Stimulated activated naive B cell treated with anti-CD40 and anti-IgM and Interleukin-4, amounts not matched to agents 10 μg/mL and 1 μg/mL and 100 μg/mL, for 72 hours (primary cell): ENCODE results near the gene VAMP5.
A peak's percentile ranks its signal among the peaks of the same experiment; 100 is the strongest.
"Not testable (repeated sequence)": the region's sequence is repeated elsewhere in the genome, so short reads cannot be mapped to it uniquely, and the experiment has no call there.

ENCODE experiments used
- ATAC-seq, 2 donors: fragments of 150-1000 bp; cut with Tn5 transposase; replicated peaks; 2 replicates each; pipeline ENCODE4 v1.10.0; 2021; ENCODE audit warnings: moderate library complexity in 1 of 2
- DNase-seq: peaks from one replicate; pipeline ENCODE4 v3.0.0; 2021
- H3K27ac Mint-ChIP-seq: one replicate; pipeline ENCODE4 v1.8.0; 2022; ENCODE audit warnings: mild to moderate bottlenecking, mixed read lengths
- H3K27me3 Mint-ChIP-seq, 2 donors: one replicate each; pipeline ENCODE4 v1.8.0; 2022; ENCODE audit warnings: mixed read lengths in 2 of 2
- H3K36me3 Mint-ChIP-seq, 2 donors: one replicate each; pipeline ENCODE4 v1.8.0; 2022; ENCODE audit warnings: mixed read lengths in 2 of 2, mild to moderate bottlenecking in 1 of 2
- H3K4me1 Mint-ChIP-seq, 2 donors: one replicate each; pipeline ENCODE4 v1.8.0; 2022; ENCODE audit warnings: mixed read lengths in 2 of 2, mild to moderate bottlenecking in 1 of 2
- H3K4me3 Mint-ChIP-seq, 2 donors: one replicate each; pipeline ENCODE4 v1.8.0; 2022; ENCODE audit warnings: mild to moderate bottlenecking in 2 of 2, mixed read lengths in 2 of 2, moderate library complexity in 1 of 2
- H3K9me3 Mint-ChIP-seq, 2 donors: one replicate each; pipeline ENCODE4 v1.8.0; 2022; ENCODE audit warnings: mixed read lengths in 2 of 2, mild to moderate bottlenecking in 1 of 2

The VAMP5 gene

DNA sequence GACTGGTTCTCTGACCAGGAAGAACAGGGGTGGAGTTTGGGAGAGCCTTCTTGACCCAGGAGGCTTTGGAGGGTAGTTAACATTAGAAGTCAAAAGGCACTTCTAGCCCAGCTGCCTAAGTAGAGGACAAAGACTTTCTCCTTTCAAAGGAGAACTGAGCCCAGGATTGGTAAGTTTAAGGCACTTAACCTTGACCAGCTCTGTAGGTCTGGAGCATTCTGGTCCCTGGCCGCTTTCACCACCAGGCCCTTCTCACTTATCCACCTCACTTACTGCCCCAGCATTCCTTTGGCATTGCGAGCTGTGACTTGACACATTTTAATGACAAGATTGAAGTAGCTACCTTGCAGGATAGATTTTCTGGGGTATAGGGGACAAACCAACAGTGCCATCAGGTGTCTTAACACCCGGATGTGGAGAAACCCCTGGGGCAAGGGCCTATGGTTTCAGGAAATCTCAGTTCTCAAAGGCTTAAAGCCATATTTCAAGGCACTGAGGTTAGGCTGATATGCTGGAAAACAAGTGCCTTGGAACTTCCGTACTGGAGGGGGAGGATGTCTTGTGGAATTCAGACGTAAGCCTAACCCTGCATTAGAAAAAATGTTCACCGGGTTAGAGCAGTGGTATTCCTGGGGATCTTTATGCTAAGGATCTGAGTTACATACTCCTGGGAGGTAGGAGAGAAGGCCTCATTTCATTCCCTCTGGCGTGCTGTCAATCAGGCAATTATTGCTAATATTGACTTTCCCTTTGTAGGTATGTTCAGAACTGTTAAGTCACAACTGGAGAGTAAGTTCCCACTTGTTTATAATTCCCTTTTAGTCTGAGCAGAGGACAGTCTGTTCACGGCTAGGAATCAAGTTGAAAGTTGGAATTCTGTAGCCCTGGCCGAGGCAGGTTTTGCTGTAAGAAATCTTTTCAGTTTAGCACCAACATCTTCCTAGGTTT is 23.3 kb downstream of the VAMP5 start:
- Mint-ChIP-seq H3K4me1 (peaks cover 24 to 52% of the 10 kb centered on the region in 2 donors), H3K36me3 (peaks cover 19 to 30% of the 10 kb centered on the region in 2 donors), H3K27me3 (no peaks in the 10 kb centered on the region), H3K9me3 (no peaks in the 10 kb centered on the region), H3K27ac (peak overlapping the region; percentile 44), H3K4me3 (no peak overlapping the region)
- ATAC-seq, result no peak
- no peak for DNase-seq

DNA sequence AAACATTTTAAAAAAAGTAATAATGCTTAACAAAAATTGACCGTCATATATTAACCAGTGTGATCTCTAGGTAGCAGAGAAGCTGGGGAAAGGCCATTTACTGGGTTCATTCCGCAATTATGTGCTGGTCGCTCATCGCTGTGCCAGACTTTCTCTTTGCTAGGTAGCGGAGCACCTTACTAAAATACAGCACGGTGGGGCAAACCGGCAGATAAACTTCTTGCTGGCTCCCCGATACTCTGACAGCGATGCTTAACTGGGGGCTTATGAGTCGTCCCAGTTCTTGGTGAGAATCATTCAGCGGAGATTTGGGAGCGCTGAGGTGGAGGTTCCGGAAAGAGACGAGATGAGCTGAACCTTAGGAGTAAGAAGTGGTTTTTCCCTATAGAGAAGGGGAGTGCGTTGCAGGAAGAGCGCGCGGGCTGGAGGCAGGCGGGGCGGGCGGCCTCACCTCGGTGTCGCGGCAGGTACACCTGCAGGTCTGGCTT is 27.0 kb downstream of the VAMP5 start:
- Mint-ChIP-seq H3K4me3 (peak overlapping the region; percentile 86 to 100), H3K4me1 (peaks cover 10 to 49% of the 10 kb centered on the region in 2 donors), H3K27me3 (no peaks in the 10 kb centered on the region), H3K9me3 (no peaks in the 10 kb centered on the region), H3K36me3 (peaks cover 15 to 20% of the 10 kb centered on the region in 2 donors), H3K27ac (peak overlapping the region; percentile 98)
- DNase-seq (no peak), ATAC-seq (peak in 1 of 2 donors; percentile 14)

DNA sequence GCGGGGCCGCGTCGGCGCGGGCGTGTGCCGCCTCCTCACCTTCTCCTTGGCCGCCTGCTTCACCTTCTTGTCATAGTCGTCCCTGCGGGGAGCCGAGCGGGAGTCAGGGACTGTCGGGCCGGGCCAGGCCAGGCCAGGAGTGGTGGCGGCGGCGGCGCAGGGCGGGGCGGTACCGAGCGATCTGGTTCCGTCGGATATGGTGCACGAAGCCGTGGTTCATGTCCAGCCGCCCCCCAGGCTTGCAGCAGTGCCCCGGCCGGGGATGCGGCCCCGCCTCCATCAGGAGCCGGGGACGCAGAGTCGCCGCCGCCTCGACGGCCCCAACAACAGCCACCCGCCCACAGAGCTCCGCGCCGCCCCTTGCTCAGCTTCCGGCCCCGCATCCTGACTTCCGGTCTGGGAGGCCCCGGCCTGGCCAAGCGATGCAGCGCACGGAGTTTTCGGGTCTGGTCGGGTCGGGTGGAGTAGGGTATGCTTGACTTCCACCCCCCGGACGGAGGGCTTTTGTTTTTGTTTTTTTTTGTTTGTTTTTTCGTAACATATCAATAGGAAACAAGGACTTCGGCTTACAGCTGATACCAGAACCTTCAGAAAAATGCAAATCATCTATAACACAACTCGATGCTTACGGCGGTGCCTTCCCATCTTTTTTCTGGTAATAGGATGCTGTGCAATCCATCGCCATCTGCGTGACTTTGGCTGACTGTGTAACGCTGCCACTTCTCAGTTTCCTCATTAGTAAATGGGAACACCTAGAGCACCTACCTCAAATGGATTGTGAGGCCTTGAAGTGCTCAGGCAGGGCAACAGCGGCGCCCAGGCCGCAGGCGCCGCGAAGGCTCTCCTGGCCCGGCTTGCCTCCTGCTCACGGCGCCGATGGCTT is 27.7 kb downstream of the VAMP5 start, which contains the start of gene C2orf68:
TSS of gene C2orf68 (minus strand) at position 362 of the 883 bp plus-strand sequence. CDS start at position 280, 82 bp downstream.
- Mint-ChIP-seq H3K4me1 (peaks cover 10 to 44% of the 10 kb centered on the region in 2 donors), H3K27ac (peak within 1 kb of the TSS; percentile 98), H3K9me3 (no peaks in the 10 kb centered on the region), H3K36me3 (peaks cover 15 to 20% of the 10 kb centered on the region in 2 donors), H3K4me3 (peak within 1 kb of the TSS; percentile 86 to 100), H3K27me3 (no peaks in the 10 kb centered on the region)
- DNase-seq (peak; percentile 88), ATAC-seq (peak; percentile 78 to 82)

DNA sequence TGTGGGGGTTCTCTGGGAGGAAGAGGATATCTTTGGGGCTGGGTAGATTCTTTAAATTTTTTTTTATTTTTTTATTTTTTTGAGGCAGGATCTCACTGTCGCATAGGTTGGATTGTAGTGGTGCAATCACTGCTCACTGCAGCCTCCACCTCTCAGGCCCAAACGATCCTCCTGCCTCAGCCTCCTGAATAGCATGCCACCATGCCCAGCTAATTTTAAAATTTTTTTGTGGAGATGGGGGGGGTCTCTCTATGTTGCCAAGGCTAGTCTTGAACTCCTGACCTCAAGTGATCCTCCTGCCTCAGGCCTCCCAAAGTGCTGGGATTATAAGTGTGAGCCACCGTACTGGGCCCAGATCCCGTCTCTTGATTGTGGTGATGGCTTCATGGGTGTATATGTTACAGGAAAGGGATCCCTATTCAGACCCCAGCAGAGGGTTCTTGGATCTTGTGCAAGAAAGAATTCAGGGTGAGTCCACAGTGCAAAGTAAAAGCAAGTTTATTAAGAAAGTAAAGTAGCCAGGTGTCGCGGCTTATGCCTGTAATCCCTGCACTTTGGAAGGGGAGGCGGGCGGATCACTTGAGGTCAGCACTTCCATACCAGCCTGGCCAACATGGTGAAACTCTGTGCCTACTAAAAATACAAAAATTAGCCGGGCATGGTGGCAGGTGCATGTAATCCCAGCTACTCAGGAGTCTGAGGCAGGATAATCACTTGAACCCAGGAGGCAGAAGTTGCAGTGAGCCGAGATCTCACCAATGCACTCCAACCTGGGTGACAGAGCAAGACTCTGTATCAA is 29.7 kb downstream of the VAMP5 start:
- Mint-ChIP-seq H3K9me3 (no peaks in the 10 kb centered on the region), H3K4me1 (peaks cover 6 to 37% of the 10 kb centered on the region in 2 donors), H3K27ac (no peak overlapping the region), H3K4me3 (no peak overlapping the region), H3K36me3 (peaks cover 5 to 10% of the 10 kb centered on the region in 2 donors), H3K27me3 (no peaks in the 10 kb centered on the region)
- ATAC-seq, result no peak
- no peak for DNase-seq

DNA sequence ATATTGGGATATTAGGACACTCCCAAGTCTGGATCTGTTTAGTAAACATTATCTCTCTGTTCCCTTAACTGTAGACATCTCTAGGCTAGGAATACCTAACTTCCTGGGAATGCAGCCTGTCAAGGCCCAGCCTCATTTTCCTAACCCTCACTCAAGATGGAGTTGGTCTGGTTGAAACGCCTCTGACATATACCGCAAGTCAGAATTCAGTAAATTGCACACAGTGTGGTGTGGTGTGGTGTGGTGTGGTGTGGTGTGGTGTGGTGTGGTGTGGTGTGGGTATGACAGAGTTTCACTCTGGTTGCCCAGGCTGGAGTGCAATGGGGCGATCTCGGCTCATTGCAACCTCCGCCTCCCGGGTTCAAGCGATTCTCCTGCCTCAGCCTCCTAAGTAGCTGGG is 30.5 kb downstream of the VAMP5 start:
- not testable (repeated sequence) for H3K27me3 Mint-ChIP-seq, DNase-seq, H3K9me3 Mint-ChIP-seq, H3K4me3 Mint-ChIP-seq, ATAC-seq, H3K27ac Mint-ChIP-seq
- Mint-ChIP-seq H3K36me3 (peaks cover 0 to 10% of the 10 kb centered on the region in 2 donors), H3K4me1 (peaks cover 2 to 32% of the 10 kb centered on the region in 2 donors)

DNA sequence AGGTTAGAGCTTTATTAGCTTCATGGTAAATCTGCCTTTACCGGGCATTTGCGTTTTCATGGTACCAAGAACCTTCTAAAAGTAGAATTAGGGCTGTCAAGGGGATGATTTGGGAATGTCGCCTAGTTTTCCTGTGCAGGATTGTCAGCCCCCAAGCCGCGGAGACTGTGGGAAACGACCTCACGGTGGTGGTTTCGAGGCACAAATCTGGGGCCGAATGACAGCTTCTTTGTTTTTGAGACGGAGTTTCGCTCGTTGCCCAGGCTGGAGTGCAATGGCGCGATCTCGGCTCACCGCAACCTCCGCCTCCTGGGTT is 31.1 kb downstream of the VAMP5 start:
- Mint-ChIP-seq H3K4me1 (peaks cover 2 to 26% of the 10 kb centered on the region in 2 donors), H3K9me3 (no peaks in the 10 kb centered on the region), H3K4me3 (peak overlapping the region in 1 of 2 donors; percentile 95), H3K27ac (peak overlapping the region; percentile 98), H3K27me3 (no peaks in the 10 kb centered on the region), H3K36me3 (peaks cover 0 to 10% of the 10 kb centered on the region in 2 donors)
- DNase-seq (no peak), ATAC-seq (no peak)

DNA sequence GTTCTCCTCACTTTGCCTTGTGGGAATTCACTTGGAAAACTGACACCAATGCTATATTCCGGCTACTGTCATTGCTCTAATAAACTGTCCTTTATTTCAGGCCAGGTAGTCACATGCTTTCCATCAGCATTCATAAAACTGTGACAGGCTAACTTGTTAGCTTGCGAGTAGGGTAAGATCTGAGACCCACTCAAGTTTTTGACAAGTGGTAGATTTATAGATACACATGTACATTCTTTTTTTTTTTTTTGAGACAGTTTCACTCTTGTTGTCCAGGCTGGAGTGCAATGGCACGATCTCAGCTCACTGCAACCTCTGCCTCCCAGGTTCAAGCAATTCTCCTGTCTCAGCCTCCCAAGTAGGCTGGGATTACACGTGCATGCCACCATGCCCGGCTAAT is 33.5 kb downstream of the VAMP5 start:
- H3K27me3 Mint-ChIP-seq, DNase-seq, H3K27ac Mint-ChIP-seq, H3K4me3 Mint-ChIP-seq, ATAC-seq, H3K9me3 Mint-ChIP-seq: not testable (repeated sequence)
- Mint-ChIP-seq H3K4me1 (peaks cover 2 to 16% of the 10 kb centered on the region in 2 donors), H3K36me3 (peaks cover 4 to 14% of the 10 kb centered on the region in 2 donors)

DNA sequence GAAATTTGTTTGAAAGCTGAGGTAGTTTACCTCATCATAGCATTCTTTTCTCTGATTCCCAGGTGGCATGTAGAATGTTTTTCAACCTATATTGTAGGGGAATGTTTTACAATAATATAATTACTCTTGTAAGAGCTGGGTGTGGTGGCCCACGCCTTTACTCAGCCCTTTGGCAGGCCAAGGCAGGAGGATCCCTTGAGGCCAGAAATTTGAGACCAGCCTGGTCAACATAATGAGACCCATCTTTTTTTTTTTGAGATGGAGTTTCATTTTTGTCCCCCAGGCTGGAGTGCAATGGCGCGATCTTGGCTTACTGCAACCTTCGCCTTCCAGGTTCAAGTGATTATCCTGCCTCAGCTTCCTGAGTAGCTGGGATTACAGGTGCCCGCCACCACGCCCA is 35.4 kb downstream of the VAMP5 start:
- no peak for ATAC-seq
- Mint-ChIP-seq H3K4me1 (peaks cover 2 to 15% of the 10 kb centered on the region in 2 donors), H3K36me3 (peaks cover 14 to 27% of the 10 kb centered on the region in 2 donors), H3K27ac (no peak overlapping the region), H3K4me3 (no peak overlapping the region), H3K9me3 (no peaks in the 10 kb centered on the region), H3K27me3 (no peaks in the 10 kb centered on the region)
- DNase-seq, result no peak

DNA sequence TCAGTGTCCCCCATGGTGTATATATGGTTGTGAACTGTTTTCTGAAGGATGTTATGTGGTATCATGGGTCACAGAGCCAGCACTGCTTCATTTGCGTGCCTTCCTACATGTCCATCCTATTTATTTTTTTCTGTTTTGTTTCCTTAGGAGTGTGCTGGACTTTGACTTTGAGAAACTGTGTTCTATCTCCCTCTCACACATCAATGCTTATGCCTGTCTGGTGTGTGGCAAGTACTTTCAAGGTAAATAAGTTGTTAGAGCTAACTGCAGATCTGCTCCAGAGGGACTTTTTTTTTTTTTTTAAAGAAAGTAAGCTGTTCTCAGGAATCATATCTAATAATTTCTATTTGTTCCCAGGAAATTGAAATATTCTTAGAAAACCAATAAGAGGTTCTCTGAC is 37.1 kb downstream of the VAMP5 start:
- H3K4me3 Mint-ChIP-seq, result no peak overlapping the region
- peaks cover 2 to 8% of the 10 kb centered on the region in 2 donors for H3K4me1 Mint-ChIP-seq
- H3K27me3 Mint-ChIP-seq, result no peaks in the 10 kb centered on the region
- H3K9me3 Mint-ChIP-seq, result no peaks in the 10 kb centered on the region
- no peak overlapping the region for H3K27ac Mint-ChIP-seq
- H3K36me3 Mint-ChIP-seq, result peaks cover 15 to 37% of the 10 kb centered on the region in 2 donors
- no peak for DNase-seq
- no peak for ATAC-seq

DNA sequence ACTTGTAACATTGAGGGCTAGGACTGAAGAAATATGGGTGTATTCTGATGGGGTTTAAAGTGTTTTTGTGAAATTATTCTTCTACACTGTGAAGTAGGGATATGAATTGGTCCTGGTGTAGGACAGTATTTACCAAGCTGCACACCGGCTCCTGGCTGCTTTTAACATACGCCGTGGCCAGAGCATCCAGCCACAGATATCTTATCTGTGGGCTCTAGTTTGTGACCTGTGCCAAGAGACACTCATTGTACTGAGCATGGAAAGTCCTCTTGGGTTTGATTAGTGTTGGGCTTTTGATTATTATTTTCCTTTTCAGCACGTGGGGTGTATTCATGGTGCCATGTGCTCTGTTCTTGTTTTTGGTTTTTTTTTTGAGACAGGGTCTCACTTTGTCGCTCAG is 39.8 kb downstream of the VAMP5 start:
- Mint-ChIP-seq H3K4me1 (peaks cover 3 to 11% of the 10 kb centered on the region in 2 donors), H3K27ac (no peak overlapping the region), H3K36me3 (peaks cover 29 to 45% of the 10 kb centered on the region in 2 donors), H3K9me3 (no peaks in the 10 kb centered on the region), H3K4me3 (no peak overlapping the region), H3K27me3 (no peaks in the 10 kb centered on the region)
- DNase-seq, result no peak
- ATAC-seq, result no peak

DNA sequence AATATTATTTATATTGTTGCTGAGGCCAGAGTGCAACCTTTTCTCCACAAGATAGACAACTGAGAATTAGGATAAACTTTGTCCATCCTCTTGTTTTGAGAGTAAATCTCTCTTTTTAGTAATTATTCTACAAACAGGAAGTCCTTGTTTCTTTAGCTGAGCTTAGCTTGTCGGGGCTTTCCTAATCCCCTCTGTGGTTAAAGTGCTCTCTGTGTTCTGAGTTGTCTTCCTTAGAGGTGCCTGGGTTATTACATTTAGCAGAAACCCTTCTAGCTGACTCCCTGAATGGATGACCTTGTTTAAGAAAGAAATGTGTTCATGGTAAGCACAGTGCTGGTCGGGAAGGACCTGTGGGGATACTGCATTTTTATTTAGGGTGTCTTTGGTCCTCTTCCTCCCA is 44.4 kb downstream of the VAMP5 start:
- Mint-ChIP-seq H3K27me3 (no peaks in the 10 kb centered on the region), H3K27ac (peak overlapping the region; percentile 42), H3K4me3 (no peak overlapping the region), H3K36me3 (peaks cover 41 to 52% of the 10 kb centered on the region in 2 donors), H3K9me3 (no peaks in the 10 kb centered on the region), H3K4me1 (peaks cover 6 to 11% of the 10 kb centered on the region in 2 donors)
- DNase-seq (no peak), ATAC-seq (peak; percentile 83 to 98)

DNA sequence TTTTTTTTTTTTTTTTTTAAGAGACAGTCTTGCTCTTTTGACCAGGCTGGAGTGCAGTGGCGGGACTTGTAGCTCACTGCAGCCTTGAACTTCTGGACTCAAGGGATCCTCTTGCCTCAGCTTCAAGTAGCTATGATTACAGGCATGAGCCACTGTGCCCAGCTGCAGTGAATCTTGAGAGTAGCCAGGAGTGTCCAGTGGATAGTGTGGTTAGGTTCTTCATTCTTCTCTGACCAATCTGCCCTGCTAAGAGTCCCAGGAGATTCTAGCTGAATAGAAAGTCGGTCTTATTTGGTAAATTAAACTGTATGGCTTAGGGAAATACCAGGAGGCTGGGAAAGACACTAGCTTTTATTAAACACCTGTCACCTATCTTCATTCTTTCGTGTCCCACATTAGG is 47.1 kb downstream of the VAMP5 start:
- Mint-ChIP-seq H3K4me1 (peaks cover 10 to 21% of the 10 kb centered on the region in 2 donors), H3K27ac (no peak overlapping the region), H3K9me3 (no peaks in the 10 kb centered on the region), H3K36me3 (peaks cover 46 to 52% of the 10 kb centered on the region in 2 donors), H3K27me3 (no peaks in the 10 kb centered on the region), H3K4me3 (no peak overlapping the region)
- DNase-seq (no peak), ATAC-seq (no peak)

DNA sequence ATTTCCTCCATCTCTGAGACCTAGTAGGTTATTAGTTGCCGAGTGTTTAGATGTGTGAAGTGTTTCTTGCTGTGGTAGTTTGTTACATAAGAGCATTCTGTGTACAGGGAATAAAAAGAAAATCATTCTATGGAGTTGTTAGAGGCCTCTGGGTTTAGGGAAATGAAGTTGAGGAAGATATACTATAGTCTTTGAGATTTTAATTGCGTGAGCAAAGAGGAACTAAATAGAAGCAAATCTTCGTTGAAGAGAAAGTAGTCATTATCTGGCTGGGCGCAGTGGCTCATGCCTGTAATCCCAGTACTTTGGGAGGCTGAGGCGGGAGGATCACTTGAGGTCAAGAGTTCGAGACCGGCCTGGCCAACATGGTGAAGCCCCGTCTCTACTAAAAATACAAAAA is 50.8 kb downstream of the VAMP5 start:
- H3K36me3 Mint-ChIP-seq, result peaks cover 45 to 62% of the 10 kb centered on the region in 2 donors
- no peak overlapping the region for H3K27ac Mint-ChIP-seq
- peaks cover 12 to 18% of the 10 kb centered on the region in 2 donors for H3K4me1 Mint-ChIP-seq
- ATAC-seq, result no peak
- no peak for DNase-seq
- H3K27me3 Mint-ChIP-seq, result no peaks in the 10 kb centered on the region
- no peak overlapping the region for H3K4me3 Mint-ChIP-seq
- no peaks in the 10 kb centered on the region for H3K9me3 Mint-ChIP-seq
